ENCODE results near the gene GPR139.

The GPR139 gene

DNA sequence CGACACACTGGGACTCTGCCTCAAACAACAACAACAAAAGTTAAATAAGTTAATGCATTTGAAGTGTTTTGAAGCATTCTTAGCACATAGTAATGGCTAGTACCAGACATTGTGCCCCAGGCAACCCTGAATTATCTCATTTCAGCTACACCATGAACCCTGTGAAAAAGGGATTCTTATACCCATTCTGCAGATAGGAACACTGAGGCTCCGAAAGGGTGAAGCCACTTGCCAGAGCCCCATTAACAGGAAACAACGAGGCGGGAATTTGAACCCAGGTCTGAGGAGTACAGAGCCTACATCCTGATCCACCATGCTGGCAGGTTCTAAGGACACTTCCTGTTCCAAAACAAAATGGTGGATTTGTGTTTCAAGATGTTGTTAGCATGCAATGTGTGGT, 9.2 kb downstream of the GPR139 start:
- in situ Hi-C loops (cut with HindIII; ENCODE audit: low sequenced_read_pairs): no loop called here
- H3K4me3 ChIP-seq (ENCODE audit: low read depth, low read length): no peak overlapping the region
- TF ChIP-seq CTCF (IDR thresholded peaks at IDR 0.05; ENCODE audit: low read depth, low read length, missing control alignments): no peak
- no peak for DNase-seq (ENCODE audit: low read depth)

DNA sequence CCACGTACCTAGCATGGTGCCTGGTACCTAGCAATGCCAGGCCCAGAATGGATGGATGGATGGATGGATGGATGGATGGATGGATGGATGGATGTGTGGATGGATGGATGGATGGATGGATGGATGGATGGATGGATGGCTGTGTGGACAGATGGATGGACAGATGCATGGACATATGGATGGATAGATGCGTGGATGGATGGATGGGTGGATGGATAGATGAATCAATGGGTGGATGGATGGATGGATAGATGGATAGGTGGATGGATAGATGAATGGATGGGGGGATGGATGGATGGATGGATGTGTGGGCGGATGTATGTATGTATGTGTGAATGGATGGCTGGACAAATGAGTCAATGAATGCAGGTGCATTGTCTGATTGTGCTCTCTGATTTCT, 12.6 kb downstream of the GPR139 start:
- TF ChIP-seq CTCF (IDR thresholded peaks at IDR 0.05; ENCODE audit: low read depth, low read length, missing control alignments): no peak
- no peak for DNase-seq (ENCODE audit: low read depth)
- in situ Hi-C loops (cut with HindIII; ENCODE audit: low sequenced_read_pairs): no loop called here
- H3K4me3 ChIP-seq (ENCODE audit: low read depth, low read length): no peak overlapping the region

DNA sequence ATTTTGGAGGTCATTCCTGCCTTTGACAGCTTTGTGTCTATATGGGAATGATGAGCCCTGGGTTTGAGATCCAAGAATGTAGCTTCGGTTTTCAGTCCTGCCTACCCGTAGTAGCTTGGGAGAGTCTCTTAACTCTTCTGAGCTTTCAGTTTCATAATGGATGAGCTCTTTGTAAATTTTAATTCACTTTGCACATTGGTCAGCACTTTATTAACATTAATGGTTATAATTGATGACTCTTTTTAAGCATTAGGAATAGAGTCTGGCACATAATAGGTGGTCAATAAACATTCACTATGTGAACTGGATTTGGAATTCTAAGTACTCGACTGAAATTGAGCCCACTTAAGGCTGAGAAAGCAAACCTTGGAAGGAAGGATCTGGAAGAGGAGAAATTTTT, 17.3 kb downstream of the GPR139 start:
- H3K4me3 ChIP-seq (ENCODE audit: low read depth, low read length): no peak overlapping the region
- no peak for DNase-seq (ENCODE audit: low read depth)
- in situ Hi-C loops (cut with HindIII; ENCODE audit: low sequenced_read_pairs): no loop called here
- TF ChIP-seq CTCF (IDR thresholded peaks at IDR 0.05; ENCODE audit: low read depth, low read length, missing control alignments): no peak

DNA sequence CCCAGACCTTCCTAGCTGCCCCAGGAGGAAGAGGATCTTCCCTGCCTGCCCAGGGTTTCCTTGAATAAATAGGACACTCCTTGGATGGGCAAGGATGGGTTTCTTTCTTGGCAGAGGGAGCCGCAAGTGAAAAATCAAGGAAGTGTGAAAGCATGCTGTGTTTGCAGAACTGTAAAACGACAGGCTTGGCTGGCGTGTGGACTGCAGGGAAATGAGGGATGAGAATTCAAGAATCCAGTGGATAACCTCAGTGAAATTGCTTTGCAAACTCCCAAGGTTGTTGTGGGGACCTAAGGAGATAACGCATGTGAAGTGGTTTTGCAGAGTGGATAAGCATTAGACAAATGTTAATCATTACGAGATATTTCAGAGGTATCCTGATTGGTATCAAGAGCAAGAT, 20.4 kb downstream of the GPR139 start:
- no peak for DNase-seq (ENCODE audit: low read depth)
- H3K4me3 ChIP-seq (ENCODE audit: low read depth, low read length): no peak overlapping the region
- no peak for TF ChIP-seq CTCF (IDR thresholded peaks at IDR 0.05; ENCODE audit: low read depth, low read length, missing control alignments)
- in situ Hi-C loops (cut with HindIII; ENCODE audit: low sequenced_read_pairs): no loop called here

GRCh38 chr16:20051611-20052010, 22.1 kb downstream of the GPR139 start:
- in situ Hi-C loops (cut with HindIII; ENCODE audit: low sequenced_read_pairs): no loop called here
- TF ChIP-seq CTCF (IDR thresholded peaks at IDR 0.05; ENCODE audit: low read depth, low read length, missing control alignments): no peak

DNA sequence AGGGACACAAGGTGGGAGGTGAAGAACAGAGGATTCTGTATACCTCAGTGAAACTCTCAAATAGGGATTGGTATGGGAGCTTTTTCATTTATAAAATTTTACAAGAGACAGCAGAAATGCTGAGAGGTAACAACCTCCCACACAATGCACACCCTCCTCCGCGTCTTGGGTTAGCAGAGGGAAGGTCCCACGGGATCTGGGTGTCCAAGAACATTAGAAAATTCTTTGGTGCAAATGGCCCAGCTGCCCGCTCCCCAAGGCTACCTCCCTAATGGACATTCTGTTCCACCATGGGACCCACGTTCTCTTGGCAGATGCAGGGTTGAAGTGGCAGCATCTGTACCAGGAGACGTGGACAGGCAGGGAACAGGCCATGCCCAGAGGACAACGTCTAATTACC, 22.5 kb downstream of the GPR139 start:
- TF ChIP-seq CTCF (IDR thresholded peaks at IDR 0.05; ENCODE audit: low read depth, low read length, missing control alignments): no peak
- no peak for DNase-seq (ENCODE audit: low read depth)
- H3K4me3 ChIP-seq (ENCODE audit: low read depth, low read length): no peak overlapping the region
- in situ Hi-C loops (cut with HindIII; ENCODE audit: low sequenced_read_pairs): no loop called here

More at GRCh38 chr16:20051611-20052010, 22.1 kb downstream of the GPR139 start:
- DNase-seq (ENCODE audit: low read depth): no peak
- H3K4me3 ChIP-seq (ENCODE audit: low read depth, low read length): no peak overlapping the region

- in situ Hi-C loops (cut with HindIII; ENCODE audit: low sequenced_read_pairs): no loop called here
- TF ChIP-seq CTCF (IDR thresholded peaks at IDR 0.05; ENCODE audit: low read depth, low read length, missing control alignments): no peak
- no peak overlapping the region for H3K4me3 ChIP-seq (ENCODE audit: low read depth, low read length)
- no peak for DNase-seq (ENCODE audit: low read depth)
Observed at GRCh38 chr16:20049831-20050230, 23.9 kb downstream of the GPR139 start.

Measured in astrocyte of the cerebellum (primary cell).